ENCODE measurements around the gene C1orf232.

DNA sequence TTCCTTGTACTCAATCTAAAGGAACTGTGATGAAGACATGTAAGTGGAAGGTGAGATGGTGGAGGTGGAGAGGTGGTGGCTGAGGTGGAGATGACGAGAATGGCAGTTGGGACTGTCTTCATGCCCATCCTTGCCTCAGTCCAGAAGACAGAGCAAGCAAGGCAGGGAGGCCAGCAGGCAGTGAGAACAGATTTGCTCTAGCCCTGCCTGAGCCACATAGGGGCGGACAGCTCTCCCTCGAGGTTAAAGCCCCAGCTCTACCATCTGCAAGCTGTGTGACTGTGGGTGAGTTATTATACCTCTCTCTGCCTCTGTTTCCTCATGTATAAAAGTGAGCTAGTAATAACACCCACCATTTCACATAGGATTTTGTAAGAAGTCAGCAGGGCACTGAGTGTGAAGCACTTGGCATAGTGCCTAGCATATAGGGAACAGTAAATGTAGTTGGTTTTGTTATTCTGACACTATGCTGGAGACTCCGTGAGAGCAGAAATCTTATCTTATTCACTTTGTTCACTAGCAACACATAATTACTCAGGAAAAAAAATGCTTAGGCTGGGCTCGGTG lies 14.7 kb downstream of the C1orf232 start:
- TF ChIP-seq, protein P1, sequence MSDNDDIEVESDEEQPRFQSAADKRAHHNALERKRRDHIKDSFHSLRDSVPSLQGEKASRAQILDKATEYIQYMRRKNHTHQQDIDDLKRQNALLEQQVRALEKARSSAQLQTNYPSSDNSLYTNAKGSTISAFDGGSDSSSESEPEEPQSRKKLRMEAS (IDR thresholded peaks at IDR 0.05), result no peak
- TF ChIP-seq, protein P2, sequence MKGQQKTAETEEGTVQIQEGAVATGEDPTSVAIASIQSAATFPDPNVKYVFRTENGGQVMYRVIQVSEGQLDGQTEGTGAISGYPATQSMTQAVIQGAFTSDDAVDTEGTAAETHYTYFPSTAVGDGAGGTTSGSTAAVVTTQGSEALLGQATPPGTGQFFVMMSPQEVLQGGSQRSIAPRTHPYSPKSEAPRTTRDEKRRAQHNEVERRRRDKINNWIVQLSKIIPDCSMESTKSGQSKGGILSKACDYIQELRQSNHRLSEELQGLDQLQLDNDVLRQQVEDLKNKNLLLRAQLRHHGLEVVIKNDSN (IDR thresholded peaks at IDR 0.05), result no peak
- TF ChIP-seq CREB1 (IDR thresholded peaks at IDR 0.05; ENCODE audit: low read depth) (no peak), YY1 (IDR thresholded peaks at IDR 0.05; ENCODE audit: low read depth) (no peak), TAF1 (IDR thresholded peaks at IDR 0.05; ENCODE audit: low read depth) (no peak)
